ENCODE data around the gene C4BPA.

DNA sequence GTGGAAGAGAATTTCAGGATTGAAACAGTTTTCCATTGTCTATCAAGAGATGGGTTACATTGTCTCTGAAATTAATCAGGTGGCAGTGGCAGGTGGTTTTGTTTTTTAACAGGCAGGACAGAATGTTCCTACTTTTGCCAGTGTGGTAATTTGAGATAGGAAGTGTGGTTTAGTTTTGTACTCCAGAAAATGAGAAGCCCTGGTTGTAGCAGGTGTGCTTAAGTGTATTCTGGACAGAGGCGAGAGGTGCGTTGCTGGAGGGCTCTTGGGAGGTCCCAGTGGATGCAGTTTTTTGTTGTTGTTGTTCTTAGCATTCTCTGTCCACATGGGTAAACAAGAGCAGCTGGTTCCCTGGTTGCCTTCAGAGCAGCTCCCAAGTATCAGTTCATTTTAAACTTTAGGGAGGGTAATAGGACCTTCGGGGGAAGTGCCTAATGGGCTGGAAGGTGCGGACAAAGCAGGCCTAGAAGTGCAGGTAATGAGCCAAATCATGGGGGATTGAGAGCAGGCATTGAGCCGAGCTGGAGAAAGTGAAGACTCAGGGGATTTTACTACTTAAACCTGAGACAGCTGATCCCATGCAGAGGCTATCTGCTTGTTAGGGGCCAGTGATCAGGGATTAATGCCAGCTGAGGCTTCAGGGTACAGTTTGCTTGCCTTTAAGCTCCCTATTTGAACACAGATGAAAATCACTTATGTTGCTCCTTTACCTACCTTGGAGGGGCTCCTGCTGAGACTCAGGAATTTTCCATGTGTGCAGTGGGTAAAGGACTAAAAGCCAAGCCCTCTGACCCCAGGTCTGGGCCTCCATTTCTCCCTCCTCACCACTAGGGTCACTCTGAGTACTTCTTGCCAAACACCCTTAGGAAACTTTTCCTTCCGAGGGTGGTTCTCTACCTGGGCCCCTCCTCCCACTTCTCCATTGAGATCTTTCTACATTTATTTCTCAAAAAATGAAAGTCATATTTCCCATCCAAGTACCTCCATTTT lies 44.9 kb upstream of the C4BPA start:
- TF ChIP-seq SUZ12 (IDR thresholded peaks at IDR 0.05; ENCODE audit: extremely low read depth, insufficient read depth, insufficient read length) (no peak), YY1 (IDR thresholded peaks at IDR 0.05; ENCODE audit: insufficient read depth, insufficient read length) (no peak), ZNF274 (IDR thresholded peaks at IDR 0.05; ENCODE audit: low read depth, low read length) (no peak)
